Thyroid gland (tissue), 4 donors: ENCODE measurements around the gene RND2.
"Not testable (repeated sequence)": the region's sequence is repeated elsewhere in the genome, so short reads cannot be mapped to it uniquely, and the experiment has no call there.

ENCODE experiments used
- CTCF ChIP-seq, 6 experiments: fragments of 200-600 bp in 3 of 6; fragments of 450-650 bp in 3 of 6; sonication (generic) in 3 of 6; IDR thresholded peaks; one replicate each; pipeline ENCODE4 v1.5.1; 2016 to 2019; ENCODE audit warnings: antibody characterized with exemption in 6 of 6, mild to moderate bottlenecking in 2 of 6, inconsistent platforms in 1 of 6, moderate library complexity in 1 of 6
- POLR2A ChIP-seq, 2 donors: fragments of 450-650 bp; IDR thresholded peaks; one replicate each; pipeline ENCODE4 v1.6.1; 2017; ENCODE audit warnings: antibody characterized with exemption in 2 of 2, mild to moderate bottlenecking in 2 of 2, moderate library complexity in 1 of 2

GRCh38 chr17:42975701-42976100 is 49.3 kb upstream of the RND2 start:
- TF ChIP-seq CTCF, POLR2A (IDR thresholded peaks at IDR 0.05): not testable (repeated sequence)
